Epidermal melanocyte (primary cell): ENCODE results near the gene UNC80.
A peak's percentile ranks its signal among the peaks of the same experiment; 100 is the strongest.

ENCODE experiments used
- DNase-seq: peaks from one replicate; pipeline ENCODE4 v3.0.0; 2011; ENCODE audit warnings: low spot score; ENCODE audit not compliant: insufficient read length

UNC80 gene

GRCh38 chr2:209908511-209908910 lies 136.9 kb downstream of the UNC80 start:
- no peak for DNase-seq

- DNase-seq: peak; percentile 64
Observed at GRCh38 chr2:209911486-209911885, 139.9 kb downstream of the UNC80 start.

- DNase-seq: no peak
Observed at GRCh38 chr2:209913786-209914345, 142.2 kb downstream of the UNC80 start.

GRCh38 chr2:209917154-209917771 lies 145.6 kb downstream of the UNC80 start:
- no peak for DNase-seq

GRCh38 chr2:209918251-209918650 lies 146.6 kb downstream of the UNC80 start:
- no peak for DNase-seq

GRCh38 chr2:209922116-209922515 lies 150.5 kb downstream of the UNC80 start:
- DNase-seq: no peak

GRCh38 chr2:209929369-209929768 lies 157.7 kb downstream of the UNC80 start:
- no peak for DNase-seq

- peak; percentile 38 for DNase-seq
Observed at GRCh38 chr2:209933499-209934483, 162.2 kb downstream of the UNC80 start.

- DNase-seq: no peak
Observed at GRCh38 chr2:209936106-209936666, 164.6 kb downstream of the UNC80 start.

GRCh38 chr2:209937893-209938292 lies 166.3 kb downstream of the UNC80 start:
- DNase-seq: no peak

- no peak for DNase-seq
Observed at GRCh38 chr2:209938906-209939305, 167.3 kb downstream of the UNC80 start.

GRCh38 chr2:209940936-209941335 lies 169.3 kb downstream of the UNC80 start:
- DNase-seq: no peak

- no peak for DNase-seq
Observed at GRCh38 chr2:209942426-209942825, 170.8 kb downstream of the UNC80 start.

- no peak for DNase-seq
Observed at GRCh38 chr2:209942936-209943605, 171.4 kb downstream of the UNC80 start.

GRCh38 chr2:209943776-209944175 lies 172.1 kb downstream of the UNC80 start:
- DNase-seq: no peak

- no peak for DNase-seq
Observed at GRCh38 chr2:209946539-209946938, 174.9 kb downstream of the UNC80 start.

- DNase-seq: no peak
Observed at GRCh38 chr2:209956271-209956670, 184.6 kb downstream of the UNC80 start.

- DNase-seq: no peak
Observed at GRCh38 chr2:209958016-209958415, 186.4 kb downstream of the UNC80 start.

GRCh38 chr2:209960045-209960444 lies 188.4 kb downstream of the UNC80 start:
- DNase-seq: no peak

- DNase-seq: peak; percentile 43
Observed at GRCh38 chr2:209960676-209961630, 189.3 kb downstream of the UNC80 start.
